H1 (cell line): ENCODE measurements around the gene ZDHHC24. TPM values are rescaled to one million over a fixed set of nuclear protein-coding genes. Genes with fewer than 3 reads are reported as not detected.

ENCODE experiments used
- BACH1 ChIP-seq: IDR thresholded peaks from 2 replicates; pipeline ENCODE4 v1.6.1; 2012; ENCODE audit warnings: low read length, improper control_type of control experiment
- CBX5 ChIP-seq: fragments of 300-800, 300-1000 bp; sonication (generic); IDR thresholded peaks from 2 replicates; pipeline ENCODE4 v1.7.1; 2016; ENCODE audit warnings: antibody characterized with exemption, low read length, low read depth
- CREB1 ChIP-seq: IDR thresholded peaks from 2 replicates; pipeline ENCODE4 v1.6.1; 2012; ENCODE audit warnings: inconsistent platforms
- CTBP2 ChIP-seq: IDR thresholded peaks from 2 replicates; pipeline ENCODE4 v1.7.0; 2011; ENCODE audit warnings: borderline replicate concordance, mild to moderate bottlenecking, moderate library complexity, mixed read lengths, low read length; ENCODE audit not compliant: insufficient read depth, insufficient read length
- CTCF ChIP-seq, 3 experiments: IDR thresholded peaks; 1 replicate in 2 of 3; 2 replicates in 1 of 3; pipeline versions ENCODE4 v1.5.1 to v1.6.1; 2011; ENCODE audit warnings: low read length in 3 of 3, mild to moderate bottlenecking in 3 of 3, inconsistent platforms in 2 of 3, low read depth in 1 of 3, moderate library complexity in 1 of 3; ENCODE audit not compliant: insufficient read depth in 1 of 3; ENCODE audit errors: control extremely low read depth in 1 of 3
- E2F6 ChIP-seq: IDR thresholded peaks from 2 replicates; pipeline ENCODE4 v1.6.1; 2012; ENCODE audit warnings: inconsistent platforms
- EGR1 ChIP-seq: IDR thresholded peaks from 2 replicates; pipeline ENCODE4 v1.6.1; 2011; ENCODE audit warnings: low read depth, low read length, borderline replicate concordance
- EZH2 ChIP-seq: fragments of 200-600 bp; sonication (generic); IDR thresholded peaks from 2 replicates; pipeline ENCODE4 v1.7.1; 2012; ENCODE audit warnings: low read depth, mild to moderate bottlenecking, moderate library complexity, low read length, inconsistent platforms; ENCODE audit not compliant: severe bottlenecking
- RAD21 ChIP-seq, 2 experiments: IDR thresholded peaks in 1 of 2; conservative IDR thresholded peaks in 1 of 2; 2 replicates each; pipeline ENCODE4 v1.6.1; 2011; ENCODE audit warnings: low read depth in 2 of 2, low read length in 2 of 2, improper control_type of control experiment in 1 of 2, inconsistent platforms in 1 of 2, mild to moderate bottlenecking in 1 of 2, moderate library complexity in 1 of 2
- RXRA ChIP-seq: IDR thresholded peaks from 2 replicates; pipeline ENCODE4 v1.6.1; 2011; ENCODE audit warnings: low read depth, mild to moderate bottlenecking, low read length, moderate library complexity; ENCODE audit not compliant: insufficient read depth
- SIN3A ChIP-seq, 2 experiments: IDR thresholded peaks in 1 of 2; conservative IDR thresholded peaks in 1 of 2; 2 replicates each; pipeline ENCODE4 v1.6.1; 2011 to 2012; ENCODE audit warnings: low read length in 2 of 2, improper control_type of control experiment in 1 of 2, low read depth in 1 of 2, mild to moderate bottlenecking in 1 of 2
- TBP ChIP-seq: IDR thresholded peaks from 2 replicates; pipeline ENCODE4 v1.6.1; 2011; ENCODE audit warnings: low read depth, low read length, improper control_type of control experiment
- YY1 ChIP-seq: IDR thresholded peaks from 2 replicates; pipeline ENCODE4 v1.6.1; 2011; ENCODE audit warnings: low read depth, mild to moderate bottlenecking, low read length
- polyA plus RNA-seq, 7 experiments: library from polyadenylated mRNA; depleted of rRNA in 3 of 7; stranded (reverse) in 5 of 7; unstranded in 2 of 7; fragments of >200 nt in 5 of 7; fragments of 200-250 nt in 2 of 7; gene quantifications; 1 replicate in 5 of 7; 2 replicates in 1 of 7; 4 replicates in 1 of 7; pipeline versions ENCODE4 v1.2.1 to v1.2.3, GENCODE V29; 2011 to 2013; ENCODE audit warnings: missing spikeins in 2 of 7, mixed read lengths in 2 of 7
- total RNA-seq: library from RNA; stranded (reverse); fragmentation: NEBNext Ultra II Directional; extraction: Animal tissue kit (Norgen Biotek cat#: 25700); gene quantifications from 2 replicates; pipeline ENCODE4 v1.2.1, GENCODE V29; 2021

ZDHHC24 gene
- total and polyA plus RNA-seq, 2 of the 8 experiments (the other 6 are each of a cell fraction or from before 2014, with no cell fraction given) = 8.4 to 9.7 TPM

- TF ChIP-seq E2F6 = peak; percentile 44; the same call in 1 of the 2 replicates
- peak; percentile 75 to 78 for TF ChIP-seq RAD21 (IDR thresholded peaks at IDR 0.05 in 1 of 2, conservative IDR thresholded peaks at IDR 0.05 in 1 of 2; ENCODE audit: low read depth in 2 of 2, low read length in 2 of 2)
- TF ChIP-seq CREB1 = peak; percentile 50; the same call in 1 of the 2 replicates
- TF ChIP-seq BACH1 = peak; percentile 76; the same call in 1 of the 2 replicates
- TF ChIP-seq CTBP2 = no peak
- peak; percentile 54; the same call in 1 of the 2 replicates for TF ChIP-seq YY1
- TF ChIP-seq CTCF (IDR thresholded peaks at IDR 0.05; ENCODE audit: control extremely low read depth in 1 of 3, insufficient read depth in 1 of 3, low read depth in 1 of 3, low read length in 3 of 3) = peak; percentile 81 to 94 (median 90)
- no peak for TF ChIP-seq CBX5
- 0 out of 2 replicates have a peak, but pooled peaks have one; percentile 9 for TF ChIP-seq TBP
- 0 out of 2 replicates have a peak, but pooled peaks have one; percentile 13 for TF ChIP-seq RXRA
- 0 out of 4 replicates have a peak, but pooled peaks of 1 of the 2 experiments have one; percentile 59 for TF ChIP-seq SIN3A (conservative IDR thresholded peaks at IDR 0.05 in 1 of 2, IDR thresholded peaks at IDR 0.05 in 1 of 2; ENCODE audit: low read depth in 1 of 2, low read length in 2 of 2)
- no peak for TF ChIP-seq EZH2
- TF ChIP-seq EGR1 = peak; percentile 84; the same call in 1 of the 2 replicates
Observed at GRCh38 chr11:66579017-66579606, 33.3 kb upstream of the ZDHHC24 start (continued).
